OCI-LY3 (cell line): ENCODE measurements around the gene KIF1B.

ENCODE experiments used
- H2AFZ ChIP-seq: fragments of 200-600, 300-600 bp; shearing (Covaris generic); 2 replicates; pipeline ENCODE4 v1.6.0; 2014; ENCODE audit warnings: antibody characterized with exemption, low read depth, low read length
- H3K27ac ChIP-seq: fragments of 200-600, 300-600 bp; sonication (generic); 2 replicates; pipeline ENCODE4 v1.5.1; 2014; ENCODE audit warnings: mild to moderate bottlenecking, low read length, moderate library complexity, mixed read lengths
- H3K27me3 ChIP-seq: fragments of 200-600, 300-600 bp; sonication (generic); 2 replicates; pipeline ENCODE4 v1.6.1; 2014; ENCODE audit warnings: low read depth, low read length, mixed read lengths
- H3K36me3 ChIP-seq: fragments of 200-600, 300-600 bp; sonication (generic); replicated peaks from 2 replicates; pipeline ENCODE3; 2014; ENCODE audit warnings: low read depth, low read length, mixed read lengths
- H3K4me1 ChIP-seq: fragments of 300-600, 200-600 bp; sonication (generic); 2 replicates; pipeline ENCODE4 v1.6.1; 2014; ENCODE audit warnings: low read length, mixed read lengths
- H3K4me2 ChIP-seq: fragments of 200-600, 300-600 bp; sonication (generic); 2 replicates; pipeline ENCODE4 v1.6.1; 2014; ENCODE audit warnings: low read length, mixed read lengths
- H3K4me3 ChIP-seq: fragments of 300-600, 200-600 bp; sonication (generic); 2 replicates; pipeline ENCODE4 v1.5.1; 2014; ENCODE audit warnings: antibody characterized with exemption, mild to moderate bottlenecking, low read length, moderate library complexity
- H3K79me2 ChIP-seq: fragments of 300-600, 200-600 bp; shearing (Covaris generic); 2 replicates; pipeline ENCODE4 v1.6.1; 2014; ENCODE audit warnings: mild to moderate bottlenecking, low read length, mixed read lengths
- H3K9ac ChIP-seq: fragments of 300-600, 200-600 bp; shearing (Covaris generic); 2 replicates; pipeline ENCODE4 v1.6.0; 2014; ENCODE audit warnings: mild to moderate bottlenecking, low read length, moderate library complexity
- H3K9me3 ChIP-seq: fragments of 200-600, 300-600 bp; shearing (Covaris generic); 2 replicates; pipeline ENCODE4 v1.6.1; 2014; ENCODE audit warnings: low read length, mixed read lengths; ENCODE audit not compliant: insufficient read depth
- H4K20me1 ChIP-seq: fragments of 200-600, 300-600 bp; sonication (generic); 2 replicates; pipeline ENCODE4 v1.6.1; 2016; ENCODE audit warnings: low read length, mixed read lengths; ENCODE audit not compliant: insufficient read depth
- EZH2phosphoT487 ChIP-seq: fragments of 200-600 bp; shearing (Covaris generic); IDR thresholded peaks from 2 replicates; pipeline ENCODE4 v1.6.1; 2018; ENCODE audit warnings: antibody characterized with exemption, mixed run types, low read depth
- TF ChIP-seq, protein P1 (sequence below): fragments of 200-600, 300-600 bp; sonication (generic); IDR thresholded peaks from 2 replicates; pipeline ENCODE4 v1.5.1; 2014; ENCODE audit warnings: antibody characterized with exemption, low read length, low read depth

The KIF1B gene

DNA sequence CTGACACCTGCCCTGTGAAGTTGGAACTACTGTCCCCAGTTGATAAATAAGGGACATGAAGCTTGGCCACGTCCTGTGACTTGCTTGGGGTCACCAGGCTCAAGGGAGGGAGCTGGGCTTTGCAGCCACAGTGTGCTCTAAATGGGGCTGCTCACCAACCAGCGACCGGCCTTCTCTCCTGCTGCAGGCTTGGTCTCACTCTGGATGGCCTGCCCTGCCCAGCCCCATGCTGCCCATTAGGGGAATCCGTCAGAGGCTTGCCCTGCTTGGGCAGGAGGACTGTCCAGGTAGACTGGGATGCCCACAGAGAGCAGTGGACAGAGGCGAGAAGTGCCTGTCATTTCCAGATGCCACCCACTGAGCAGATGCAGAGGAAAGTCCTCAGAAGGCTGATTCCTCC is 218.6 kb downstream of the KIF1B start:
- no peaks in the 10 kb centered on the region for H3K27me3 ChIP-seq
- no peak for TF ChIP-seq EZH2phosphoT487
- TF ChIP-seq, protein P1, sequence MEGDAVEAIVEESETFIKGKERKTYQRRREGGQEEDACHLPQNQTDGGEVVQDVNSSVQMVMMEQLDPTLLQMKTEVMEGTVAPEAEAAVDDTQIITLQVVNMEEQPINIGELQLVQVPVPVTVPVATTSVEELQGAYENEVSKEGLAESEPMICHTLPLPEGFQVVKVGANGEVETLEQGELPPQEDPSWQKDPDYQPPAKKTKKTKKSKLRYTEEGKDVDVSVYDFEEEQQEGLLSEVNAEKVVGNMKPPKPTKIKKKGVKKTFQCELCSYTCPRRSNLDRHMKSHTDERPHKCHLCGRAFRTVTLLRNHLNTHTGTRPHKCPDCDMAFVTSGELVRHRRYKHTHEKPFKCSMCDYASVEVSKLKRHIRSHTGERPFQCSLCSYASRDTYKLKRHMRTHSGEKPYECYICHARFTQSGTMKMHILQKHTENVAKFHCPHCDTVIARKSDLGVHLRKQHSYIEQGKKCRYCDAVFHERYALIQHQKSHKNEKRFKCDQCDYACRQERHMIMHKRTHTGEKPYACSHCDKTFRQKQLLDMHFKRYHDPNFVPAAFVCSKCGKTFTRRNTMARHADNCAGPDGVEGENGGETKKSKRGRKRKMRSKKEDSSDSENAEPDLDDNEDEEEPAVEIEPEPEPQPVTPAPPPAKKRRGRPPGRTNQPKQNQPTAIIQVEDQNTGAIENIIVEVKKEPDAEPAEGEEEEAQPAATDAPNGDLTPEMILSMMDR: no peak
- H3K79me2 ChIP-seq: peaks cover 8% of the 10 kb centered on the region
- no peak overlapping the region for H3K4me3 ChIP-seq
- H3K4me1 ChIP-seq: peaks cover 29% of the 10 kb centered on the region
- no peak overlapping the region for H2AFZ ChIP-seq
- no peaks in the 10 kb centered on the region for H4K20me1 ChIP-seq
- no peaks in the 10 kb centered on the region for H3K36me3 ChIP-seq
- no peak overlapping the region for H3K9ac ChIP-seq
- no peak overlapping the region for H3K27ac ChIP-seq
- no peaks in the 10 kb centered on the region for H3K9me3 ChIP-seq
- H3K4me2 ChIP-seq: no peak overlapping the region

DNA sequence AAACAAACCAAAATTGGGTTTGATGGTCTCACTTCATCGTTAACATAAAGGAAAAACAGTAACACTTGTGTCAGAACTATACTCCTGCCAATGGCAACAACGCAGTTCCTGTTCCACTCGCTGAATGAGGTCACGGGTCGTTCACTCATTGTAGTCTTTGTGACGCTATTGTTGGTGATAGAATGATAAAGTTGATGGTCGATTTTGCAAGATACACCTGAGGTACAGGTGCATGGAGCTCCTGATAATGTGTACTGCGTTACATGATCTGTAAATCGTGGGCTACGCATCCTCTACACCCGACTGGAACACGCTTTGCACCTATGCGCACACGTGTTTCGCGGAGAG is 219.5 kb downstream of the KIF1B start:
- peak overlapping the region; percentile 28; the same call in 1 of the 2 replicates for H2AFZ ChIP-seq
- H3K4me2 ChIP-seq: peak overlapping the region; percentile 88
- H4K20me1 ChIP-seq: no peaks in the 10 kb centered on the region
- no peak overlapping the region for H3K27ac ChIP-seq
- no peaks in the 10 kb centered on the region for H3K36me3 ChIP-seq
- H3K79me2 ChIP-seq: peaks cover 8% of the 10 kb centered on the region
- H3K4me3 ChIP-seq: peak overlapping the region; percentile 93
- no peak for TF ChIP-seq EZH2phosphoT487
- TF ChIP-seq, protein P1: no peak
- no peaks in the 10 kb centered on the region for H3K9me3 ChIP-seq
- peaks cover 33% of the 10 kb centered on the region for H3K4me1 ChIP-seq
- peak overlapping the region; percentile 82 for H3K9ac ChIP-seq
- H3K27me3 ChIP-seq: no peaks in the 10 kb centered on the region

DNA sequence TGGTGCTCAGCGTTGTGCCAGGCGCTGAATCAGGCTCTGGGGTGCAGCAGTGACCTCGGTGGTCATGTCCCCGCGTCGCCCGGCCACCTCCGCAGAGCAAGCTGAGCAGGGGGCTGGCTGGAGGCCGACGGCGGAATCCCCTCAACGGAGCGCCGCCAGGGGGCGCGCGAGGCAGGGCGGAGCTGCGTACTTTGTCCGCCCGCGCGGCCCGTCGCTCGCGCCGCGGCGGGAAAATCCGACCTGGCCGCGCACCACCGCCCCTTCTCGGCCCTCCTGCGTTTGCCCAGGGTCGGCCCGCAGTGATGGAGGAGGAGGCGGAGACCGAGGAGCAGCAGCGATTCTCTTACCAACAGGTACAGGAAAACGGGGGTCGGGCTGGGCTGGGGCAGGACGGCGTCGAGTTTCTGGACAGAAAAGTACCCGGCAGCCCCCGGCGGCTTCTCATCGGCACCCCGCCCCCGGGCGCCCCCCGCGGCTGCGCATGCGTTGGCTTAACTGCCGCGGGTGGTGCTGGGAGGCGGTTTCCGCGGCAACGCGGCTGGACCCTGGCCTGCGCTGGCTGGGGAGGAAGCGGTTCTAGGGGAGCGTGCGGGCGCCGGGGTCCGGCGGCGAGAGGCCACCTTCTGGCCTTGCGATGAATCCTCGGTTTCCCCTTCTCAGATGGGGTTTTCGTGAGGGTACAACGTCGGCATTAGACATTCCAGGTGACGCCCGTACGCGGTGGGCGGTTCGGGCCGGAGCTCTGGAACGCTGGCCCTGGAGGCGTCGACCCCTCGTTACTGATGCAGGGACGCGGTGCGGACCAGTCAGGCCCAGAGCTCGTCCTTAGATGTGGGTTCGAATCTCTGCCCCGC is 220.1 kb downstream of the KIF1B start, which contains the start of gene CENPS:
CENPS (plus strand) TSS at position 218 of the 854 bp plus-strand sequence; CDS start at position 303, 85 bp downstream.
- TF ChIP-seq EZH2phosphoT487: no peak
- TF ChIP-seq, protein P1: peak; percentile 64
- H3K4me2 ChIP-seq: peak within 1 kb of the TSS; percentile 88
- peak within 1 kb of the TSS; percentile 71 for H3K27ac ChIP-seq

More for the DNA sequence above, 220.1 kb downstream of the KIF1B start, which contains the start of gene CENPS:
- Histone ChIP-seq H3K4me3 (peak within 1 kb of the TSS; percentile 93), H4K20me1 (no peaks in the 10 kb centered on the region), H3K27me3 (no peaks in the 10 kb centered on the region), H2AFZ (peak within 1 kb of the TSS; percentile 41; the same call in 1 of the 2 replicates), H3K79me2 (peaks cover 8% of the 10 kb centered on the region), H3K9ac (peak within 1 kb of the TSS; percentile 82), H3K4me1 (peaks cover 33% of the 10 kb centered on the region), H3K9me3 (no peaks in the 10 kb centered on the region), H3K36me3 (no peaks in the 10 kb centered on the region)
